Body of pancreas (tissue), 4 donors: ENCODE data around the gene AGAP1. TPM values are rescaled to one million over a fixed set of nuclear protein-coding genes. Genes with fewer than 3 reads are reported as not detected.

Source experiments
- ATAC-seq: fragments of 150-250 bp; one replicate; pipeline ENCODE4 v1.9.1; 2016
- DNase-seq, 4 donors: peaks; one replicate each; pipeline ENCODE4 v3.0.0-alpha.2; 2019
- H3K27ac ChIP-seq, 4 donors: fragments of 200-600 bp; sonication (generic); 1 replicate in 3 of 4; 2 replicates in 1 of 4; pipeline versions ENCODE4 v1.5.1 to v1.6.1; 2016 to 2019; ENCODE audit warnings: mild to moderate bottlenecking in 1 of 4, mixed read lengths in 1 of 4, moderate library complexity in 1 of 4
- H3K27me3 ChIP-seq, 2 donors: fragments of 200-600 bp; sonication (generic); one replicate each; pipeline ENCODE4 v1.6.0; 2016; ENCODE audit warnings: mild to moderate bottlenecking in 1 of 2
- H3K36me3 ChIP-seq, 2 donors: fragments of 200-600 bp; sonication (generic); replicated peaks in 1 of 2; 2 replicates each; pipeline ENCODE4 v1.5.1; 2016; ENCODE audit warnings: low read depth in 2 of 2; ENCODE audit not compliant: insufficient read depth in 1 of 2
- H3K4me1 ChIP-seq: fragments of 200-600 bp; sonication (generic); one replicate; pipeline ENCODE4 v1.6.0; 2016
- H3K4me3 ChIP-seq, 2 donors: fragments of 200-600 bp; sonication (generic); 1 replicate in 1 of 2; 2 replicates in 1 of 2; pipeline ENCODE4 v1.5.1; 2016 to 2019
- H3K9me3 ChIP-seq, 3 donors: fragments of 200-600 bp; sonication (generic); 1 replicate in 2 of 3; 2 replicates in 1 of 3; pipeline ENCODE4 v1.5.1; 2016
- CTCF ChIP-seq, 7 experiments: fragments of 450-650 bp in 4 of 7; fragments of 200-600 bp in 3 of 7; sonication (generic) in 3 of 7; IDR thresholded peaks; one replicate each; pipeline ENCODE4 v1.5.1; 2016 to 2019; ENCODE audit warnings: antibody characterized with exemption in 7 of 7
- POLR2A ChIP-seq, 3 donors: fragments of 450-650 bp; IDR thresholded peaks; one replicate each; pipeline ENCODE4 v1.6.1; 2016; ENCODE audit warnings: antibody characterized with exemption in 3 of 3, mild to moderate bottlenecking in 2 of 3
- WGBS, 2 donors: methylation state at CpG; one replicate each; pipeline ENCODE4 v1.1.5; 2017; 5-methylcytosine and 5-hydroxymethylcytosine counted together
- intact Hi-C: fragments of 100-400 bp; cut with DNase I; formaldehyde crosslinking; loops from one replicate; pipeline ENCODE4 v1.15.1; 2023
- total RNA-seq, 2 donors: library from RNA; depleted of rRNA; stranded (reverse); fragments of >200 nt; gene quantifications; one replicate each; pipeline ENCODE4 v1.1.0, GENCODE V29; 2016

The AGAP1 gene
- total RNA-seq, 2 donors from 2014 or later, result 21.3 to 32.6 TPM

DNA sequence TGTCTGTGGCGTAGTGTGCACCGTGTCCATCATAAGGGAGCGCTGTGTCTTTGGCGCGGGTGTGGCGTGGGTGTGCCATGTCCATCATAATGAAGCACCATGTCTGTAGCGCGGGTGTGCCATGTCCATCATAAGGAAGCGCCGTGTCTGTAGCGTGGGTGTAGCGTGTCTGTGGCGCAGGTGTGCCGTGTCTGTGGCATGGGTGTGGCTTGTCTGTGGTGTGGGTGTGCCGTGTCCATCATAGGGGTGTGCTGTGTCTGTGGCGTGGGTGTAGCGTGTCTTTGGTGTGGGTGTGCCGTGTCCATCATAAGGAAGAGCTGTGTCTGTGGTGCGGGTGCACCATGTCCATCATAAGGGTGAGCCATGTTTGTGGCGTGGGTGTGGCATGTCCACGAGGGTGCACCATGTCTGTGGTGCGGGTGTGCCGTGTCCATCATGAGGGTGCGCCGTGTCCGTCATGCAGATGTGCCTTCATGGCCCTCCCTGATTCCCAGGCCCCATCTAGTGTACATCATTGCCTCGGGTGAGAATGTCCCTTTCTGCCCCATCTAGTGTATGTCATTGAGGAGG, 399.4 kb downstream of the AGAP1 start:
- intact Hi-C loops, result no loop called here
- Histone ChIP-seq H3K4me1 (no peaks in the 10 kb centered on the region), H3K27ac (no peak overlapping the region), H3K4me3 (no peak overlapping the region), H3K27me3 (no peaks in the 10 kb centered on the region), H3K9me3 (no peaks in the 10 kb centered on the region), H3K36me3 (no peaks in the 10 kb centered on the region)
- no peak for DNase-seq
- no peak for ATAC-seq
- 96 to 100% methylated on average over 13 to 27 of the region's 27 CpGs for WGBS, 2 donors
- TF ChIP-seq POLR2A (IDR thresholded peaks at IDR 0.05) (no peak), CTCF (IDR thresholded peaks at IDR 0.05) (no peak)

GRCh38 chr2:235894839-235895238, 401.0 kb downstream of the AGAP1 start:
- Histone ChIP-seq H3K36me3 (no peaks in the 10 kb centered on the region), H3K4me1 (no peaks in the 10 kb centered on the region), H3K27ac (no peak overlapping the region), H3K9me3 (no peaks in the 10 kb centered on the region), H3K4me3 (no peak overlapping the region), H3K27me3 (no peaks in the 10 kb centered on the region)
- DNase-seq (no peak), ATAC-seq (no peak)
- WGBS, 2 donors, result 91 to 93% methylated on average over 10 of the region's 10 CpGs
- intact Hi-C loops, result no loop called here
- no peak for TF ChIP-seq CTCF (IDR thresholded peaks at IDR 0.05)
- no peak for TF ChIP-seq POLR2A (IDR thresholded peaks at IDR 0.05)

- DNase-seq (no peak), ATAC-seq (no peak)
- Histone ChIP-seq H3K4me3 (no peak overlapping the region), H3K27ac (no peak overlapping the region), H3K4me1 (no peaks in the 10 kb centered on the region), H3K36me3 (no peaks in the 10 kb centered on the region), H3K27me3 (no peaks in the 10 kb centered on the region), H3K9me3 (no peaks in the 10 kb centered on the region)
- TF ChIP-seq POLR2A (IDR thresholded peaks at IDR 0.05), result no peak
- no peak for TF ChIP-seq CTCF (IDR thresholded peaks at IDR 0.05)
- 91 to 95% methylated on average over 2 of the region's 2 CpGs for WGBS, 2 donors
- intact Hi-C loops, result no loop called here
Observed at GRCh38 chr2:235896061-235896460, 402.2 kb downstream of the AGAP1 start.

DNA sequence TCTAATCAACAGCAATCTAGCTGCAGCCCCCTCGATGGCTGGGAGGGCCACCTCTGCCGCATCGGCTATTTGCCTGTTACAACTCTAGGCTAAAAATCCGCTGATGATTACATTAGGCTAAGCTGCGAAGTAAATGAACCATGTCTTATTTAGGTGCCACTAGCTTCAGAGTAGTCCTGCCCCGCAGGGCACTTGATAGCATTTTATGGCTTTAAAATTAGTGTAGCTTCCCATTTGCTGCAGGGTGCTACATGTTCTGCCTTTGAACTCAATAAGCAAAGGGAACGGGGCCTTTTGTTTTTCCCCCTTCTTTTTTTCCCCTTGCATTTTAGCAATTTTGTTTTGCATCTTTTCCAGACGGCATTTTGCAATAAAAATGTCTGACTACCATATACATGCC, 404.1 kb downstream of the AGAP1 start:
- Histone ChIP-seq H3K27ac (no peak overlapping the region), H3K27me3 (no peaks in the 10 kb centered on the region), H3K9me3 (no peaks in the 10 kb centered on the region), H3K4me1 (no peaks in the 10 kb centered on the region), H3K4me3 (no peak overlapping the region), H3K36me3 (no peaks in the 10 kb centered on the region)
- intact Hi-C loops, result no loop called here
- no peak for TF ChIP-seq CTCF (IDR thresholded peaks at IDR 0.05)
- no peak for TF ChIP-seq POLR2A (IDR thresholded peaks at IDR 0.05)
- ATAC-seq (no peak), DNase-seq (no peak)
- 87 to 91% methylated on average over 8 of the region's 8 CpGs for WGBS, 2 donors

GRCh38 chr2:235898766-235899165, 404.9 kb downstream of the AGAP1 start:
- 91 to 92% methylated on average over 4 of the region's 4 CpGs for WGBS, 2 donors
- no peaks in the 10 kb centered on the region for H3K27me3 ChIP-seq
- H3K4me1 ChIP-seq, result no peaks in the 10 kb centered on the region
- TF ChIP-seq POLR2A (IDR thresholded peaks at IDR 0.05), result no peak
- TF ChIP-seq CTCF (IDR thresholded peaks at IDR 0.05), result no peak
- intact Hi-C loops, result no loop called here
- H3K9me3 ChIP-seq, result no peaks in the 10 kb centered on the region
- no peak overlapping the region for H3K4me3 ChIP-seq
- ATAC-seq (no peak), DNase-seq (no peak)
- H3K27ac ChIP-seq, result no peak overlapping the region
- no peaks in the 10 kb centered on the region for H3K36me3 ChIP-seq
